Activated T-helper 17 cell treated with anti-CD3 and anti-CD28 coated beads, Interleukin-2, amount 50 U/mL, for 72 hours (primary cell): Measurements from ENCODE around the gene AIMP1. TPM values are rescaled to one million over a fixed set of nuclear protein-coding genes. Genes with fewer than 3 reads are reported as not detected.
"Not testable (repeated sequence)": the region's sequence is repeated elsewhere in the genome, so short reads cannot be mapped to it uniquely, and the experiment has no call there.

ENCODE experiments used
- ATAC-seq: fragments of 150-1000 bp; cut with Tn5 transposase; replicated peaks from 2 replicates; pipeline ENCODE4 v1.10.0; 2021; ENCODE audit warnings: mild to moderate bottlenecking, moderate library complexity
- H3K27ac Mint-ChIP-seq: one replicate; pipeline ENCODE4 v1.8.0; 2022; ENCODE audit warnings: mixed read lengths
- H3K27me3 Mint-ChIP-seq: one replicate; pipeline ENCODE4 v1.8.0; 2022; ENCODE audit warnings: mixed read lengths
- H3K36me3 Mint-ChIP-seq: one replicate; pipeline ENCODE4 v1.8.0; 2022; ENCODE audit warnings: low read depth, mild to moderate bottlenecking, mixed read lengths
- H3K4me1 Mint-ChIP-seq: one replicate; pipeline ENCODE4 v1.8.0; 2022; ENCODE audit warnings: mixed read lengths
- H3K4me3 Mint-ChIP-seq: one replicate; pipeline ENCODE4 v1.8.0; 2022; ENCODE audit warnings: mild to moderate bottlenecking, mixed read lengths
- H3K9me3 Mint-ChIP-seq: one replicate; pipeline ENCODE4 v1.8.0; 2022; ENCODE audit warnings: mixed read lengths
- total RNA-seq, 2 donors: library from RNA; stranded (reverse); gene quantifications; one replicate each; pipeline ENCODE4 v1.2.3, GENCODE V29; 2022

Gene AIMP1
- total RNA-seq, 2 donors from 2014 or later = 55.3 to 56.0 TPM

DNA sequence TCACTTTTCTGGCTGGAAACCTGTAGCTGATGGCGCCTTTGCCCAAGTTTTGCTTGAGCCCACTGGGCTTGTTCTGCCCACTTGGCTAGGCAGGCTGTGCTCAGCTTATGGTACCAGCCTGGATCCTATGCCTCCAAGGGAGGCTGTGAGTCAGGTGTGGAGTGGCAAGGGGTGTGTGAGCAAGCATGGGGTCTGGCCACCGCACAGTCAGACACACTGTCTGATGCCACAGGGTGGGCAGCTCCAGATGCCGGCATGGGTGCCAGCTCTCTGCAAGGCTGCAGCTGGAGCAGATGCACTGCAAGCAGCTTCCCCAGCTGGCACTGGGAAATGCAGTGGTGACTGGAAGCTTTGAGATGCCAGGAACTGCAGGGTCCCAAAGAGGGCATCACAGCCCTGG lies 68.5 kb downstream of the AIMP1 start:
- Mint-ChIP-seq H3K27ac (no peak overlapping the region), H3K27me3 (peaks cover 7% of the 10 kb centered on the region), H3K4me1 (no peaks in the 10 kb centered on the region), H3K4me3 (no peak overlapping the region), H3K9me3 (no peaks in the 10 kb centered on the region), H3K36me3 (no peaks in the 10 kb centered on the region)
- no peak for ATAC-seq

DNA sequence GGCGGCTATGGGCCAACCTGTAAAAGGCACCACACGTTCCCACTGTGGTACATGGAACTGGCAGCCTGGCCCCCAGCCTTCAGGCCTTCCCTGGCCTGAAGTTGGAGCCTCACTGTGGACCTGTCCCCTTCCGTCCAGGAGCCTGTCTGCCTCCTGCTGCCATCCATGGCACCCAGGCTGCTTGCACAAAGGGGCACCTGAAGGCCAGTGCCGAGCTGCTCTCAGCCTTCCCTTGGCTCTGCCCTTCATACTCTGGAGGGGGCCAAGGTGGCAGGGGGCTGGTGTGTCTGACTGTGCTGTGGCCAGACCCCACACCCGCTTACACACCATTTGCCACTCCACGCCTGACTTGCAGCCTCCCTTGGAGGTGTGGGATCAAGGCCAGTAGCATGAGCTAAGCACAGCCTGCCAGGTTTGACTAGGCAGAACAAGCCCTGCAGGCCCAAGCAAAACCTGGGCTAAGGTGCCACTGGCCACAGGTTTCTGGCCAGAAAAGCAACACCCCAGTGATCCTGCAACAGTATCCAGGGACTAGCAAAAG lies 69.6 kb downstream of the AIMP1 start:
- ATAC-seq = no peak
- no peaks in the 10 kb centered on the region for H3K9me3 Mint-ChIP-seq
- H3K27ac Mint-ChIP-seq = no peak overlapping the region
- no peaks in the 10 kb centered on the region for H3K36me3 Mint-ChIP-seq
- H3K4me1 Mint-ChIP-seq = no peaks in the 10 kb centered on the region
- H3K27me3 Mint-ChIP-seq = peaks cover 7% of the 10 kb centered on the region
- H3K4me3 Mint-ChIP-seq = no peak overlapping the region

- no peak for ATAC-seq
- no peaks in the 10 kb centered on the region for H3K4me1 Mint-ChIP-seq
- peaks cover 6% of the 10 kb centered on the region for H3K27me3 Mint-ChIP-seq
- no peak overlapping the region for H3K4me3 Mint-ChIP-seq
- H3K27ac Mint-ChIP-seq = no peak overlapping the region
- no peaks in the 10 kb centered on the region for H3K36me3 Mint-ChIP-seq
- H3K9me3 Mint-ChIP-seq = peaks cover 17% of the 10 kb centered on the region
These were observed 79.2 kb downstream of the AIMP1 start for GRCh38 chr4:106395582-106395981.

DNA sequence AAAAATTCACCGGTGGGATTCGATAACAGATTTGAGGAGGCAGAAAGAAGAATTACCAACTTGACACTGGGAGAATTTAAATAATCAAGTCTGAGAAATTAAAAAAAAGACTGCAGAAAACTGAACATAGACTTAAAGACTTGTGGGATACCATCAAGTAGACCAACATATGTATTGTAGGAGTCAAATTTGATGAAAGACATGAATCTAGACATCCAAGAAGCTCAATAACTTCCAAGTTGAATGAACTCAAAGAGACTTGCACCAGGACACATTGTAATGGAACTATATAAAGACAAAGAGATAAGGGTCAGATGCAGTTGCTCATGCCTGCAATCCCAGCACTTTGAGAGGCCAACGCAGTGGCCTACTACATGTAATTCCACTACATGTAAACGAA lies 82.5 kb downstream of the AIMP1 start:
- not testable (repeated sequence) for H3K36me3 Mint-ChIP-seq, H3K27ac Mint-ChIP-seq, ATAC-seq, H3K4me1 Mint-ChIP-seq, H3K27me3 Mint-ChIP-seq, H3K4me3 Mint-ChIP-seq
- peaks cover 21% of the 10 kb centered on the region for H3K9me3 Mint-ChIP-seq

Other genes with a start within 250 kb of the AIMP1 start
- 10 to 100 TPM; 28.8 to 40.0 TPM for gene TBCK, start 341 bp upstream of the AIMP1 start, total RNA-seq
- not detected for gene GIMD1, start 52.2 kb downstream of the AIMP1 start, total RNA-seq